ENCODE measurements around the gene TIMM17A.
"Not testable (repeated sequence)": the region's sequence is repeated elsewhere in the genome, so short reads cannot be mapped to it uniquely, and the experiment has no call there.

Gene TIMM17A

DNA sequence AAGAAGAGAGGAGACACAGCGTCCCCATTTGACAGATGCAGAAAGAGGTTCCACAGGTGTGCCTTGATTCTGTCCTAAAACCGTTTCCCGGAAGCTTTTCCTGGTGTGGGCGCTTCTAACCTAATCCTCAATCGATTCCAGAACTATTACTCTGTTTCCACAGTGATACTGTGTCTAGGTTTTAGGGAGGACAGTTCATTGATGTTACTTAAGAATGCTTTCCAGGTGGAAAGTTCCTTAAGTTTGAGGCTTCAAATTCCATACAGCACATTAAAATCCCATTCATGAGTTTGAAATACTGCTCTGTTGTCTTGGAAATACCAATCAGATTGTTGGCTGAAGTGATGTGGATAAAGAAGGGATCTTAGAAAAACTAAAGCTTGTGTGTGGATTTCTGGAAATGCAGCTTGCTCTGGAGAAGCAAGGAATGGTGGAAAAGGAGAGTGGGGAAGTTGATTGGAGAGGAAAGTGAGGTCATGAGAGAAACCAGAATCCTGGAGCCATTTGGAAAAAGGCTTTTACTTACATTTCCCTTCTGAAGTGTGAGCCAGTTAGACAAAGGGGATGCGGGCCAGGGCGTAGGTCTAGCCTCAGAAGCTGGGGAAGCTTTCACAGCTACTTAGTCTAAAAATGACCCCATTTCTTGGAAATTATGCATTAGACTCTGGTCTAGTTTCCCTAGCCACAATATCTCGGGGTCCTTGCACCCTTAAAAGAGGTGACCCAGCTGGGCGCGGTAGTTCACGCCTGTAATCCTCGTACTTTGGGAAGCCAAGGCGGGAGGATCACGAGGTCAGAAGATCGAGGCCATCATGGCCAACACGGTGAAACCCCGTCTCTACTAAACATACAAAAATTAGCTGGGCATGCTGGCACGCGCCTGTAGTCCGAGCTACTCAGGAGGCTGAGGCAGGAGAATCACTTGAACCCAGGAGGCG lies 61.8 kb downstream of the TIMM17A start:
- no peak for DNase-seq

DNA sequence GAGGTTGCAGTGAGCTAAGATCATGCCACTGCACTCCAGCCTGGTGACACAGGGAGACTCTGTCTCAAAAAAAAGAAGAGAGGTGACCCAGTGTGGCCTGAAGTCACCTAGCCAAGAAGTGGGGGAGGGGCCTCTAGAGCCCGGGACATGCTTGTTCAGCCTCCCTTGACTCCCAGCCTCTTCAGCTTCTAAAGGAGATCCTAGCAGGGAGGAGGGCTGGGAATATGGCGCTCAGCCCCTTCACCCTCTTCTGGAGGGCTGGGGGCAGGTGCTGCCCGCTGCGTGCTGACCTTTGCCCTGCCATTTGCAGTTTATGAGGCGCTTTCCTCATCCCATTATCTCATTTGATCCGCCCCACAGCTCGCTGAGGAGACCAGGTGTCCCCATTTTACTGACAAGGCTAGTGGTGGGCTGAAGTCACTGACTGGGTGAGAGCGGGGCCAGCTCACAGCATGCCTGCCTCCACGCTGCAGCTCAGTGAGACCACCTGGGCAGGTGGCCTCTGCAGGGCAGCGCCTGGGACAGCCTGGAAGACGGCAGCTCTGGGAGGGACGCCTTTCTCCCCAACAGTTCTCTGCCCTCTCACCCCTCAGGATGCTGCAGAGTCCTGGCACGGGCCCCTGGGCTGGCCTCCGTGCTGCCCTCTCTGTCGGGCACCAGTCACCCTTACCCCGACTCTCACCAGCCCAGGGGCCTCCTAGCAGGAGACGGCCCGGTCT lies 62.6 kb downstream of the TIMM17A start:
- DNase-seq, result no peak

DNA sequence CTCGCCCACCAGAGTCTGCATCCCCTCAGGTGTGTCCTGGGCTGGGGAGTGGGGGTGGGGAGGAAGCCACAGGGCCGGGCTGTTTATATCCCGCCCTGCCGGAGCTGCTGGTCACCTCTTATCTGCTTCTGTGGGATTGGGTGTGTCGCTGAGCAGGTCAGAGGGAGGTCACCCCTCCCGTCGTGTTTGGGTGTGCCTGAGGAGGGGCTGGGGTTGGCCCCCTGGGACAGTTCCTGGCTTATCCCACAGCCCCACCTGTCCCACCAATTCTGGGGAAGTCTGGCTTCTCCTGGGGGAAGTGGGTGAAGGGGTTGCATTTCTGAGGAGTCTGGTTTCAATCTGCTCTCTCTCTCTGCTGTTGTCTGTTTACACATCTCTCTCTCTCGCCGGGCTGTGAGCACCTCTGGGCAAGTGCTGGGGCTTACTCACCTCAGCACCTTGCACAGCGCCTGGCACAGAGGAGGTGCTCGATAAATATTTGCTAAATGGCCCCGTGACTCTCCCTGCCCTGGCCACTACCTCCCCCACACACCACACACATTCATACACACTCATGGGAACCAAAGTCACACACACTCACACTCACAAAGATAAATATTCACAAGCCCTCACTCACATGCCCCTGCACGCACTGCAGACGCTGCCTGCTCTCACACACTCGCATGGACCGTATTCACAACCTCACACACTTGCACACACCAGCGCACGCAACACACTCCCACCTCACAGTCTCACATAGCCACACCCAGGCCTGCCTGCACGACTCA lies 63.3 kb downstream of the TIMM17A start:
- DNase-seq, result no peak

- DNase-seq, result not testable (repeated sequence)
These were observed 63.9 kb downstream of the TIMM17A start for GRCh38 chr1:202019235-202019558.
